HPDE6-E6E7 (cell line): ENCODE data around the gene GOLGA1.

ENCODE experiments used
- DNase-seq: peaks from one replicate; pipeline ENCODE4 v3.0.0; 2011; ENCODE audit warnings: missing footprints; ENCODE audit errors: extremely low spot score

The GOLGA1 gene

DNA sequence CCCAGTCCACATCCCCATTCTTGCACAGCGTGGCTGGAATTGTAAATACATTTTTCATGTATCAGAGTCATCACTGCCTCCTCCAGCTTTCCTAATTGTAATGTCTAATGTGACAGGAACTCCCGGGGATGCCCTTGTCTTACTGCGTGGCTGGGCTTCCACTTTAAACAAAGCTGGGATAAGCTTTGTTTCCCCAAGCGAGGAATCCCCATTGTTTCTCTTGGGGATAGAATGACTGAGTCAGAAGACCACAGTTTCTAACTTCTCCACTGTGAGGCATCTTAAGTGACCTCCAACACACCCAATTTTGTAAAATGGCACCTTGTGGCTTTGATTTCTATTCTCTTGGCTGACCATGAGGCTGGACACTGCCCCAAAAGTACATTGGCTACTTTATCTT, 56.5 kb downstream of the GOLGA1 start:
- DNase-seq: no peak

DNA sequence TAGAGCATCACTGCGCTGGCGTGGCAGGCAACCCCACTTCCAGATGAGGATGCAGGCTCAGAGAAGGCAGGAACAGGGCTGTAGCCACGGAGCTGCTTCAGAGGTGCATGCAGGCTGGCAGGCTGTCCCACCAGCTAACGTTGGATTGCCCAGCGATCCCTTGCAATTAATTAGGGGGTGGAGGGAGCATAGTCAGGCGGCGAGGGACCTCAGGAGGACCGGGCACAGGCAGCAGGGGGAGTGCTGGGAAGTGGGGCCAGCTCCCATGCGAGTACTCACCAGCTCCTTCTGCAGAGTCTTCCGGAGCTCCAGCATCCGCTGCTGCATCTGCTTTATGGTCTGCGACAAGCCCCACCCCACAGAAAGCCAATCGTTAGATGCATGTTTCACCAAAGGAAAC, 58.7 kb downstream of the GOLGA1 start:
- no peak for DNase-seq

DNA sequence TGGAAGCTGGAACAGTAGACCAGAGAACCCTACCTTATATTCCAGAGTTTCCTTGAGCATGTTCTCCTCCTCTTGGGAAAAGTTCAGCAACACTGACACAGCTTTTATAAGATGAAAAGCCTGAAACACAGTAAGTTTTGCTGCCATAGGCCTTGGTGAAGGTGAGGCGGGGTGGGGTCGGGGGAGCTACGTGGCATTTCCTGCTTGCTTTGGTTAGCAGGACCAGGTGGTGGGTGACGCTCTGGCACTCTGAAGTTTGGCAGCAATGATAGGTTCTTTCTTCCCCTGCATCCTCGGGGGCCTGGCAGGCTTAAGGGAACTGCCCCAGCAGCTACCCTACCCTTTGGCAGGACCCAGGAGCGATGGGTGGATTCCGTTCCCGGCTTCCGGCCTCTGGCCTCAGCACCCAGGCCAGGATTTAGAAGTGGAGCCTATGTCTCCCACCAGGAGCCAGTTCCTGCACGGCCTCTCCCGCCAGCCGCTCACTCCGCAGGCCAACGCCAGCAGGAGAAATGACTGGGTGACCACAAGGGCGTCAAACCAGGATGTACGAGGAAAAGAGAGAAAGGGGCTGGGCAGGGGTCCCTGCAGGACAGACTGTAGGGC, 59.6 kb downstream of the GOLGA1 start:
- no peak for DNase-seq

DNA sequence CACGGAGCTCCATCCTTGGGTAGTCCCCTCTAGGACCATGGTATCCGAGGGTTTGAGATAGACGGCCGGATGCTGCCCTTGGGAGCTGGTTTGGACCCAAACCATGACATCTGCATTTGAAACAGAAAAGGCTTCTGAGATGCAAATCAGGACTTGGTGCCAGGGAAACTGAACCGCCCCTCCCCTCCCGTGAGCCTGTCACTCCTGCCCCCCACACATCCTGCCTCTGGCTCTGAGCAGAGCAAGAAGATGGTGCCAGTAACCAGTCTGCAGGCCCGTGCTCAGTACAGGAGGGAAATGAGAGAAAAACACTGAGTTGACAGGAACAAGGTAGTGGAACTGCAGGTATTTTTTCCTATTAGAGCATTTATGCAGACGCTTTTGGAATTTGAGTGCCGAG, 60.4 kb downstream of the GOLGA1 start:
- DNase-seq: no peak

DNA sequence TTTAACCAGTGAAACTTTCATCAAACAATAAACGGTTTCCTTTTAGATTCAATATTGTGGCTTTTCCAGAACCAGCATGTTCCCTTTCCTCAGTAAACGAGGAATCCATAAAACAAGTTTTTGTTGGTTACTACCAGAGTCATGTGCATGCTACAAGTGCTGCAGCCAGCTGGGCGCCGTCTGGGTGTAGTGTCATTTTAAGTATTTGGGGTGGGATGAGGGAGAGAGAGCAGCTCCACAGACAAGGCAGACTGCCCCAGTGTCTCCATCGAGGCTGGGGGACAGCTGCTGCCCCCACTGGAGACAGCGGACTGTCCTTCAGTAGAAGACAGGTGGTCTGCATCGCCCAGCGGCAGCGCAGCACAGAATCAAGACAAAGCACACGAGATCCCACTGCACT, 61.7 kb downstream of the GOLGA1 start:
- no peak for DNase-seq

DNA sequence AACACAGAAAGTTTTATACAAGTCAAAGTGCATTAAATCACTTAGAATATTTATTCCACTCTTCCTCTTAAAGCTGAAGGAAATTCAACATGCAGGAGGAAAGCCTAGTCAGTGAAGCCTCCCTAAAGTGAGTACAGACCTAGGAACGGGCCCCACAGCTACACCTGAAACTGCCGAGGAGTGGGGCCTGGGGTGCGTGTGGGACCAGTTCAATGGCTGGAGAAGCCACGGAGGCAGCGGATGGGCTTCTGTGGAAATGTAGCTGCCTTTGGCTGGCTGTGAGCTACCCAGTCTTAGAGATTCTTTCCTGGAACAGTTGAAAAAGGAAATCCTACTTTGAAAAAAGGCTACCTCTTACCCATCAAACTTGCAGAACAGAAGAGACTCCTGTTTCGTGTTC, 62.4 kb downstream of the GOLGA1 start:
- DNase-seq: no peak

DNA sequence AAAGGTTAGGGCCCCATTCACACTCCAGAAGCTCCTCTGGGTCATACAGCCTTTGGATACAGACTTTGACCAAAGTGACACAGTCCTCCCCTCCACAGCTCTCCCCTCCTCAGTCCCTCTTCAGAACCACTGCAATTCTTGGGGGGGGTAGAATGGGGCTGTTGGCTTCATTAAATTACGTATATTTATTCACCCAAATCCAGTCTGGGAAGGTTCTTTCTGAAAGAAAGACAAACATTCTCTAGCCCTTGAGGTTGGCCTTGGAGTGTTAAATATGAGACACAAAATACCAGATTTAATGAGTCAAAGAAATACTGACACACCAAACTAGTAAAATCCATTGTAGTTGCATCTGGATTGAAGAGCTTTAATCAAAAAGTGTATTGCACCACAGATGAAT, 62.9 kb downstream of the GOLGA1 start:
- no peak for DNase-seq

DNA sequence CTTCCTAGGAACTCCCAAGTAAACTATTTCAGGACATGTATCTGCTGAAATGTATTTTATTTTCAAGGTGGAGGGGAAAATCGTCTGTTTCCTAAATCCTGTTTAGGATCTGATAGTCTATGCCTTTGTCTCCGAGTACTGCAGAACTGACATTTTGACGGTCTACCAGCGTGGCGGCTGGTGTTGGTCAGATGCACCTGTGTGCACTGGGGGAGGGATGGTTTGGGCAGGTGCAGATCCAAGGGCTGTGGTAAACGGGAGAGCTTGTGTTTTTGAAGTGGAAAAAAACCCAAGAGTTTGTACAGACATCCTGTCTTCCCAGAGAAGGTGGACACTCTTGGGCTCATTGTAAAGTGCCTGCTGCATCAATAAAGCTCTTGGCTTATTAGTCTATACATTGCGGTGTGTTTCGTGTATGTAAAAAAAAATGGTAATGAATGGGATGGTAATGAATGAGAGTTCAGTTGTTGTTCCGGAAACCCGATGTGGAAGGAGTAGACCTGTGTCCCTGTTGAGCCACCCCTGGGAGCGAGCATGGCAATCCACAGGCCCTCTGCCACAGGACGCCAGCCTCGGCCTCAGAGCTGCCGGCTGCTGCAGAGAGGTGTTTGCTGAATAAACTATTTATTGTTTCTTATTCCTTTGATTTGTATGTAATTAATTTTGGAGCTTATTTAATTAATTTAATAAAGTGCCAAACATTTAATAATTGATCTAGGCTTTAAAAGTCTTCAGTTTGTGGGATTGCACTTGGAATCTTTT, 63.7 kb downstream of the GOLGA1 start:
- DNase-seq: no peak

DNA sequence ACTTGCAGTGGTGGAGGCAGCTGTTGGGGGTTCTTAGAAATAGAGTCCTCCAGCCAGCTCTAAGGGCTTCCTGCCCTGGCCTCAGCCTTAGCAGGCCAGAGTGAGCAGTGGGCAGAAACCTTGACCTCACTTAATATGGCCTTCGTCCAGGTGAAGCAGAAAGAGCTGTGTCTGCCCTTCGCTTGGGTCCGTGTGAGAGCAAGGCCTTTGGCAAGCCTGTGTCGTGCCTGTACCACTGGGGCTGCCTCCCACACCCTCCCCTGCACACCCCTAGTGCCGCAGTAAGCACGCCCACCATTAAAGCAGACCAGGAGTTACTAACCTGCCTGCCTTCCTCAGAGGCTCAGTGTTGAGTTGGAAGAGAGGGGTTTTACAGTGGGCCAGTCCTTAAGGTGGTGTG, 65.4 kb downstream of the GOLGA1 start:
- DNase-seq: no peak

DNA sequence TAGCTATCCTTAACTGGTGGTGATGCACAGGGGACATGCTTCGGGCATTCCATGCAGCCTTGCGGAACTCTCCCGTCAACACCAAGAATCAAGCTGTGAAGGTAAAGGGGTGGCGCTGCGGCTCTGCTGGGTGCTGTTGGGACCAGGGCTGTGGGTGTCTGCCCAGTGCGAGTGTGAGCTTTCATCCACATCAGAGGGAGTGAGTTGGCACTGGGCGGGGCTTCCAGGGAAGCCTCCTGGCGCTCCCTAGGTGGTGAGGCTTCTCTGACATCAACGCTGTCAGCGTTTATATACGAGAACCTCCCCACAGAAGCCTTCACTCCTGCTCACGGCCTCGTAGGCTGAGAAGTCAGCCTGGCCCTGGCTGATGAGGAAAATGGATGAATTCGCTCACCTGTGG, 67.2 kb downstream of the GOLGA1 start:
- DNase-seq: no peak

DNA sequence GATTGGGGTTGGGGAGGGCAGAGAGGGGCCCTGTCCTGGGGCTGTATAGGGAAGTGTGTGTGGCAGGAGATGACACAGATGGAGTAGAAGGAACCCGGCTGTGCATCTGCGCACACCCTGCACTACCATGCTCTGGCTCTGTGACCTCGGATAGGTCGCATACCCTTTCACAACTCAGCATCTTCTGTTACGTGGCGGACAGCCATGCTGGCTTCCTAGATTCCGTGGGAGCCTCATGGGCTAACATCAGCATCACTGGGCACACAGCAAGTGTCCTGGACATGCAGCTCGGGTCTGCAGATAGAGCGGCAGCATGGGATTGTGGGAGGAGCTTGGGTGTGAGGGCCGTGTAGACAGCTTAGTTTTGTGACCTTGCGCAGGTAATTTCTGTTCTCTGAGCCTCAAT, 69.7 kb downstream of the GOLGA1 start:
- DNase-seq: no peak

DNA sequence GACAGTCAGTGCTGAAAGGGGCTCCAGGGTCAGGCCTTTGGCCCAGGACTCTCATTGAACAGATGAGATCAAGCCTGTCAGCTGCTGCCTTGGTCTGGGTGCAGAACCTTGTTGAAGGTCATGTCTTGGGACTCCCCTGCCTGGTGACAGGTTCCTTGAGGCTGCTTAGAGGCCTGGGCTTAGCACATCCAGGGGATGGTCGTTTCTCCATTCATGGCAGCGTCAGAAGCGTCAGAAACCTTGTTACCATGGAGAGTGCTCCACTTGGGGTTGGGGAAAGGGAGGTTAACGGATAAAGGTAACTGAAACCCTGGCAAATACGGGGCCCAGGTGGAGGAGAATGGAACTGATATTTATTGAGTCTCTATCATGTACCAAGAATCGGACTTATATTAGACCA, 70.2 kb downstream of the GOLGA1 start:
- no peak for DNase-seq

DNA sequence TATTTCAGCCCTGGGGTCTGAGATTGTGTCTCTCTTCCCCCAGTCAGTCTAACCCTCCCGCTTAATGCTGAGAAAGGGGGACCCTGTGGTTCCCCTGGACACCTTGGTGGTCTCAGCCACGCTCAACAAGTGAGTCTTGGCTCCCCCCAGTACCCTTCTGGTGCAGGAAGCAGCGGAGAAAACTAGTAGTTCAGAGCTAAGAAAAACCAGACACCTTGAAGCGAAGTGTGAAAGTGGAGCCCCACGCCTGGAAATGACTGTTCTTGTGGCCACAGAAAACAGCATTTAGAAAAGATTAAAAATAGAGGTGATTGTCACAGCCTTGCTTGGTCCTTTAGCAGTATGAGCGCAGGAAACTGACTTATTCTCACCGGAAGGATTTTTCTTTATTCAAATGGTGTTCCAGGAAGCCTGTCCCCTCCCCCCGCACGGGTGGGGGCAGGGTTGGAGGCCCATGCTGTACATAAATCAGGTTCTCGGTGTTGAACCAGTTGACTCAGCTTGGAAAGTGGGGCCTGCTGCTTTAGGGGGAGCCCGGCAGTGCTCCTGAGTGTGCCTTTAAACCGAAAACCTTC, 70.8 kb downstream of the GOLGA1 start:
- no peak for DNase-seq

DNA sequence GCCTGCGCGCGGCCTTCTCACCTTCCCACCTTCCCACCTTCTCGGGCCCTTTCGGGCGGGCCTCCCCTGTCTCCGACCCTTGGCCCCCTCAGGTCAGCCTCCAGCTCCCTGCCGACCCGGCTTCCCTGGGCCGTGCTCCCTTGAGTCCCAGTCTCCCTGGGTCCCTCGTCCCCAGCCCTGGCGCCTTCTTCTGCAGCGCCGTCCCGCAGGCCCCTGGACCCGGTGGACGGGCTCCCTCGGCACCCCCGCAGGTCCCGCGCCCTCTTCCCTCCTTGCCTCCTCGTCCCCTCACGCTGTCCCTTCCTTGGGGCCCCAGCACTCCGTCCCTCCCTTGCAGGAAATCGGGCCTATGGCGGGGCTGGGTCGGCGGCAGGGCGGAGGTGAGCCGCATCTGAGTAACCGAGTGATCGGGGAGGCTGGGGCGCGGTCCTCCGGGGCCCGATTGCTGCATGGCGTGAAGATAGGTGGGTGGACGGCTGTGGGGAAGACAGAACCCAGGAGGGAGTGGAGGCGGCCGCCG, 71.4 kb downstream of the GOLGA1 start:
- DNase-seq: no peak

DNA sequence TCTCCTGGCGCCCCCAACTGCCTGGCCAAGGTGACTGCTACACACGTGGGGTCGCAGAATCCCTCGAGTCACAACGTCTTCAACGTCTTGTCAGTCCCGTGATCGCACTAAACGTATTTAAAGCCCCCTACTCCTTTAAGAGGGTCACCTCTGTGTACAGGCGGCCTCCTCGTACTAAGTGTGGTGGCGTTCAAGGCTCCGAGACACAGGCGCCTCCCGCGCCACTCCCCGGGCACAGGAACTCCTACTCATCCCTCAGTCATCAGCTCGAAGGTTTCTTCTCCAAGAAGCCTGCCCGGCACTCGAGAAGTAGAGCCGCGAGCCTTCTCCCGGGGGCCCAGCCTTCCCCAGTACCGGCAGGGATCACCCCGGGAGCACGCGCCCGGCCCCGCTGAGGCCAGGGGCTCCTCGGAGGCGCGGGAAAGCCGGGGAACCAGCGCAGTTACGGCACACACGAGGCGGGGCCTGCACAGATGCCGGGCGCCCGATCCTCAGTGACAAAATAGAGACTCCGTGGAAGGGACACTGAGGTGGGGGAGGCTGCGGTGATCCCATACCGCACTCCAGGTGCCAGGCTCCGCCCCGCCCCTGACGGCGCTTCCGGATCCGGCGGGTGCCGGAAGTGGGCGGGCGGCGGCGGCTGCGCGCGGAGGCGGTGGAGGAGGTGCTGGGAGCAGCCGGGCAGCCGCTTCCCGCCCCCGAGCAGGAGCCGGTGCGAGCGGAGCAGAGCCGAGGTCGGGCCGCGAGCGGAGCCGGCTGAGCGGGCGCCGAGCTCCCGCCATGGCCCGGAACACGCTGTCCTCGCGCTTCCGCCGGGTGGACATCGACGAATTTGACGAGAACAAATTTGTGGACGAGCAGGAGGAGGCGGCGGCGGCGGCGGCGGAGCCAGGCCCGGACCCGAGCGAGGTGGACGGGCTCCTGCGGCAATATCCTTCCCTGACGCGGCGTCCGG, 72.1 kb downstream of the GOLGA1 start:
- peak; percentile 88 for DNase-seq

DNA sequence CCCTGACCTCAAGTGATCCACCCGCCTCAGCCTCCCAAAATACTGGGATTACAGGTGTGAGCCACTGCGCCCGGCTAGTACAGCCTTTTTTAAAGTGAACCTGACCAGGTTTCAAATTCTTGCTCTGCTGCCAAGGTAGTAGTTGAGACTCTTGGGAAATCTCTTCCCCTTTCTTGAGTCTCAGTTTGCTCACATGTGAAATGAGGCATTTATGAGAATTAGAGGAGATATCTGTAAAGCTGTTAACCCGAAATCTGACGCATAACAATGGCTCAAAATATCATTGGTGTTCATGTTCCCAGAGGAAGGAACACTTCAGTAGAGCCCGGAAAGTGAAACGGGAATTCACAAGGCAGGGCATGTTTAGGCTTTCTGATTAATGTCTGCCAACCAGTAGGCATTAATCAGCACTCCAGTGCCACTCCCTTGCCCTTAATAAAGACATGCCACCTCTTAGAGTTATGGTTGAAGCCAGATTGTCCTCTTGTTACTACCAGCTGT, 77.5 kb downstream of the GOLGA1 start:
- DNase-seq: peak; percentile 79

DNA sequence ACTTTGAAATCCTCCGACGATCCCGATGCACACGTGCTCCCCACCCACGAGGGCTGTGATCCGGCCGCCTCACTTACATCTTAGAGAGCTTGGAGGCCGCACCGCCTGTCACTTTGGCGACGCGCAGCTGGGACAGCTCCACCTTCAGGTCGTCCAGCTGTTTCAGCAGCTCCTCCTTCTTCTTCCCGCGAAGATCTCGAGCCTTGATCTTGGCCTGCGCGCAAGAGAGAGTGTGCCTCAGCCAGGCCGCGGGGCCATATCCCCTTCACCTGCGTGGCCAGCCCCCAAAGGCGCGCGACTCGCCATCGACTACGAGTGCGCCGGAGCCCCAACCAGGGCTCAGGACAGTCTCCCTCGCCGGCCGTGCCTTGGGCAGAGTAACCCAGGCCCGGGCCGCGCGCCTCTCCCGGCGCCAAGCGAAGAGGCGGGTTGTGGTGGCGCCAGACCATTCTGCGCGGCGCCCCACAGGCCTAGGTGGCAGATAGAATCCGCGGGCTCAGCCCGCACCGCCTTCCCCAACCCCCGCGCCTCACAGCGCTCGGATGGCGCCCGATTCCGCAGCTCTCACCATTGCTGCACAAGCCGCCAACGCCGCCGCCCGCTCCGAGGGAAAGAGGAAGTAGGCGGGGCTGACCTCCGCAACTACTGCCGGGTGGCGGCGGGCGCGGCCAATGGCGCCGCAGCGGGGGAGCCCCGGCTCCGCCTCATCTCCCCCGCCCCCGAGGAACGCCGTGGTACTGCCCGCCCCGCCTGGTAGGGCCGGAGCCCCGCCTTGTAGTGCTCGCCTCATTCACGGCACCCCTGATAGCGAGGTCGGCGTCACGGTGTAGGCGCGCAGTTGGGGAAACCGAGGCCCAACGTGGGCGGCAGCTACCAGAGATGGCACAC, 79.3 kb downstream of the GOLGA1 start, which contains the start of the genes ARPC5L and RPL35:
TSS of gene ARPC5L (plus strand) at position 789 of the 888 bp plus-strand sequence. CDS start 7,161 bp downstream, outside the sequence.
TSS of gene RPL35 (minus strand) at position 616 of the 888 bp plus-strand sequence. CDS start at position 571, 45 bp downstream.
- peak; percentile 92 for DNase-seq

DNA sequence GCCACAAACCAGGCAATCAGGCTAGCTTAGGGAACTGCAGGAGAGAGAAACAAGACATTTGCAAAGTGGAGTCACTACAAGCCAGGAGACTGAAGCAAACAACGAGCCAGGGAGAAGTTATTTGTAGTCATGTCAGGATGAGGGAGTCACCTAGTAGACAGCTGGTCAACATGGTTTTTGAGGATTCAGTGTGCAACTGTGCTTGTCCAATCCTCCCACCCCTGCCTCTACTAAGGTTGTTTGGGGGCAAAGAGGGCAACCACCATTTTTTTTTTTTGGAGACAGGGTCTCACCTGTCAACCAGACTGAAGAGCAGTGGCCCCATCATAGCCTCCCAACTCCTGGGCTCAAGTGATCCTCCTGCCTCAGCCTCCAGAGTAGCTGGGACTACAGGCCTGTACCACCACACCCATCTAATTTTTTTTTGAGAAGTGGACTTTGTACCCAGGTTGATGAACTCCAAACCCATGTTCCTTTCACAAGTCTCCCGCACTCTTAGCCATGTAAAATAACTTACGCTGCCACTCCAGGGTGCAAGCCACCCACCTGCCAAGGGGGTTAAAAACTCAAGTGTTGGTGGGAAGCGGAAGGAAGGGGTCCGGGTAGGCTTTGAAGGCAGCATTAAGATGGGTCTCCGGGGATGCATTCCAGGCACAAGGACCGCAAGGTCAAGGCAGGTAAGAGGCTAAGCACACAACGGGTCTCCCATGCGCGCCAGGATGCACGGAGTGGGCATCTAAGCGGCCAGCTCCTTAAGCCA, 80.1 kb downstream of the GOLGA1 start:
- no peak for DNase-seq

DNA sequence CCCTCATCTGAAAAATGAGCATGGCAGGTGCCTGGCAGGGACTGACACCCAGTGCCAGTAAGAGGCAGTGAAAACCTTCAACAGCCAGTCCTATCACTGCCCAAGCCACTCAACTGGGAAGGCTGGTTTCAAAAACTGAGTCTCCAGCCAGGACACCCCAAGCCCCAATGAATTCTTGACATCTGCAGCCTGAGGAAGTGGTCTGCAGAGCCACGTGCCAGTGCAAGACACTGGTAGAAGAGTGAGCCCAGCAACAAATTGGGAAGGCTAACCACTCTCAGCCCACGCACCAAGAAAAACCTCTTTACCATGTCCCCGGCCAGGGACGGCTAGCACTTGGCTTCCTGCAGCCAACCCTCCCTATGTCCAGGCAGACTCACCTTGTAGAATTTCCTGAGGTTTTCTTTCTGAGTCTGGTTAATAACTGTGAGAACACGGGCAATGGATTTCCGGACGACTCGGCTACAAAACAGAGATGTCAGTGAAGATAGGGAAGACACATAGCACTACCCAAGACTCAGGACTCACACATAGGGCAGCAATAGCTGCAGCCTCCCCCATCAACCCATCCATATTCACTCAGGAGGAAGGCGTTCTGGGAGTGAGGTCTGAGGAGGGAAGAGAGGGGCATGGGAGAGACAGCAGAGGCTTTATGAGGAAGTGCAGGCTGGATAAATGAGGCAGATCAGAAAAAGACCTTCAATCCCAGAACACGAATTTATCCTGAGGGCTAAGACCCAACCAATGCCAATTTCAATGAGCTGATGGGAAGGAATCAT, 80.9 kb downstream of the GOLGA1 start:
- DNase-seq: no peak
